H9 (cell line): ENCODE results near the gene PTPRB. TPM values are rescaled to one million over a fixed set of nuclear protein-coding genes. Genes with fewer than 3 reads are reported as not detected.

ENCODE experiments used
- DNase-seq: peaks from one replicate; pipeline ENCODE4 v3.0.0-alpha.2; 2017
- H2AFZ ChIP-seq: one replicate; pipeline ENCODE4 v1.6.1; 2013; ENCODE audit warnings: mild to moderate bottlenecking, low read length, control low read depth, moderate library complexity
- H2AK5ac ChIP-seq: 2 replicates; pipeline ENCODE4 v1.6.1; 2013; ENCODE audit warnings: low read length, control low read depth, mixed read lengths; ENCODE audit not compliant: insufficient read length
- H2BK120ac ChIP-seq: one replicate; pipeline ENCODE4 v1.6.1; 2013; ENCODE audit warnings: low read depth, mild to moderate bottlenecking, low read length, control low read depth, inconsistent platforms; ENCODE audit not compliant: poor library complexity, severe bottlenecking
- H2BK12ac ChIP-seq: 2 replicates; pipeline ENCODE4 v1.6.1; 2013; ENCODE audit warnings: low read length, control low read depth, mixed read lengths, low read depth; ENCODE audit not compliant: insufficient read length
- H2BK15ac ChIP-seq: 2 replicates; pipeline ENCODE4 v1.6.1; 2013; ENCODE audit warnings: low read depth, low read length, control low read depth
- H2BK20ac ChIP-seq: one replicate; pipeline ENCODE4 v1.6.1; 2013; ENCODE audit warnings: low read depth, mild to moderate bottlenecking, low read length, control low read depth, inconsistent platforms; ENCODE audit not compliant: poor library complexity, severe bottlenecking
- H2BK5ac ChIP-seq: 2 replicates; pipeline ENCODE4 v1.6.1; 2013; ENCODE audit warnings: low read length, control low read depth, mixed read lengths; ENCODE audit not compliant: insufficient read length
- H3K14ac ChIP-seq: 2 replicates; pipeline ENCODE4 v1.6.1; 2013; ENCODE audit warnings: low read length, control low read depth; ENCODE audit not compliant: insufficient read depth
- H3K18ac ChIP-seq: 2 replicates; pipeline ENCODE4 v1.6.1; 2013; ENCODE audit warnings: low read depth, mild to moderate bottlenecking, mixed read lengths, low read length, control low read depth; ENCODE audit not compliant: insufficient read length
- H3K23ac ChIP-seq: 2 replicates; pipeline ENCODE4 v1.6.1; 2013; ENCODE audit warnings: low read length, control low read depth, mixed read lengths, low read depth; ENCODE audit not compliant: insufficient read length
- H3K23me2 ChIP-seq: 2 replicates; pipeline ENCODE4 v1.6.1; 2013; ENCODE audit warnings: low read depth, mild to moderate bottlenecking, mixed read lengths, low read length, control low read depth; ENCODE audit not compliant: insufficient read length, poor library complexity, severe bottlenecking
- H3K27ac ChIP-seq: 2 replicates; pipeline ENCODE4 v1.5.1; 2013; ENCODE audit warnings: low read length, control low read depth, mixed read lengths, low read depth; ENCODE audit not compliant: insufficient read length
- H3K27me3 ChIP-seq: 2 replicates; pipeline ENCODE4 v1.6.1; 2013; ENCODE audit warnings: low read length, control low read depth, inconsistent platforms; ENCODE audit not compliant: insufficient read depth
- H3K4ac ChIP-seq: 2 replicates; pipeline ENCODE4 v1.6.1; 2013; ENCODE audit warnings: low read depth, mild to moderate bottlenecking, control low read depth, inconsistent platforms, low read length, moderate library complexity
- H3K4me1 ChIP-seq: 2 replicates; pipeline ENCODE4 v1.6.1; 2013; ENCODE audit warnings: low read length, control low read depth, inconsistent platforms; ENCODE audit not compliant: insufficient read depth
- H3K4me2 ChIP-seq: 2 replicates; pipeline ENCODE4 v1.6.1; 2013; ENCODE audit warnings: low read length, control low read depth, mixed read lengths; ENCODE audit not compliant: insufficient read length, insufficient read depth
- H3K56ac ChIP-seq: 2 replicates; pipeline ENCODE4 v1.6.1; 2013; ENCODE audit warnings: low read depth, mild to moderate bottlenecking, mixed read lengths, low read length, control low read depth; ENCODE audit not compliant: insufficient read length
- H3K79me1 ChIP-seq: 2 replicates; pipeline ENCODE4 v1.6.1; 2013; ENCODE audit warnings: low read depth, mild to moderate bottlenecking, moderate library complexity, low read length, control low read depth, inconsistent platforms; ENCODE audit not compliant: insufficient read depth, poor library complexity, severe bottlenecking
- H3K79me2 ChIP-seq: 2 replicates; pipeline ENCODE4 v1.6.1; 2013; ENCODE audit warnings: low read length, control low read depth, inconsistent platforms; ENCODE audit not compliant: insufficient read depth
- H3K9ac ChIP-seq: 2 replicates; pipeline ENCODE4 v1.6.1; 2013; ENCODE audit warnings: low read length, control low read depth, mixed read lengths; ENCODE audit not compliant: insufficient read length; ENCODE audit errors: extremely low read depth
- H3K9me3 ChIP-seq: one replicate; pipeline ENCODE4 v1.6.1; 2013; ENCODE audit warnings: low read depth, low read length, inconsistent platforms; ENCODE audit not compliant: control insufficient read depth
- H3T11ph ChIP-seq: one replicate; pipeline ENCODE4 v1.6.1; 2013; ENCODE audit warnings: mild to moderate bottlenecking, low read length, control low read depth, inconsistent platforms
- H4K20me1 ChIP-seq: one replicate; pipeline ENCODE4 v1.6.1; 2013; ENCODE audit not compliant: control insufficient read depth, insufficient read length, insufficient read depth
- H4K5ac ChIP-seq: 2 replicates; pipeline ENCODE4 v1.6.1; 2013; ENCODE audit warnings: low read depth, mild to moderate bottlenecking, mixed read lengths, low read length, control low read depth; ENCODE audit not compliant: insufficient read length
- H4K8ac ChIP-seq: replicated peaks from 2 replicates; pipeline ENCODE4 v1.6.1; 2013; ENCODE audit warnings: low read length, control low read depth, mixed read lengths, low read depth; ENCODE audit not compliant: insufficient read length
- H4K91ac ChIP-seq: 2 replicates; pipeline ENCODE4 v1.6.1; 2013; ENCODE audit warnings: low read depth, mild to moderate bottlenecking, moderate library complexity, mixed read lengths, low read length, control low read depth; ENCODE audit not compliant: insufficient read length
- H3K27ac Mint-ChIP-seq, 3 experiments: 2 replicates in 2 of 3; 3 replicates in 1 of 3; pipeline ENCODE4 v1.8.0; 2020 to 2021; ENCODE audit warnings: mixed read lengths in 3 of 3, mild to moderate bottlenecking in 1 of 3, moderate library complexity in 1 of 3
- H3K27me3 Mint-ChIP-seq: 2 replicates; pipeline ENCODE4 v1.8.0; 2021; ENCODE audit warnings: low read depth, mild to moderate bottlenecking, moderate library complexity, mixed read lengths
- H3K36me3 Mint-ChIP-seq, 3 experiments: 2 replicates in 2 of 3; 3 replicates in 1 of 3; pipeline ENCODE4 v1.8.0; 2020 to 2021; ENCODE audit warnings: low read depth in 3 of 3, mixed read lengths in 3 of 3; ENCODE audit not compliant: insufficient read depth in 1 of 3
- H3K4me1 Mint-ChIP-seq, 2 experiments: 2 replicates each; pipeline ENCODE4 v1.8.0; 2020; ENCODE audit warnings: mixed read lengths in 2 of 2
- H3K4me3 Mint-ChIP-seq, 2 experiments: 2 replicates in 1 of 2; 3 replicates in 1 of 2; pipeline ENCODE4 v1.8.0; 2020 to 2021; ENCODE audit warnings: mild to moderate bottlenecking in 2 of 2, mixed read lengths in 2 of 2, moderate library complexity in 1 of 2
- H3K9me3 Mint-ChIP-seq, 2 experiments: 2 replicates in 1 of 2; 3 replicates in 1 of 2; pipeline ENCODE4 v1.8.0; 2020; ENCODE audit warnings: mild to moderate bottlenecking in 2 of 2, mixed read lengths in 2 of 2, moderate library complexity in 1 of 2
- CTCF ChIP-seq: fragments of 200-600 bp; sonication (generic); conservative IDR thresholded peaks from 3 replicates; pipeline ENCODE4 v1.8.0; 2021; ENCODE audit warnings: antibody characterized with exemption, mild to moderate bottlenecking
- WGBS: extraction: QIAGEN DNeasy Blood & Tissue Kit; methylation state at CpG from one replicate; pipeline ENCODE4 v1.1.7; 2013; ENCODE audit warnings: missing lambda C conversion rate, low lambda C conversion rate, mixed read lengths; ENCODE audit not compliant: insufficient read length; ENCODE audit errors: extremely low coverage; 5-methylcytosine and 5-hydroxymethylcytosine counted together
- total RNA-seq: library from RNA; stranded (reverse); gene quantifications from 2 replicates; pipeline ENCODE4 v1.2.1, GENCODE V29; 2021

PTPRB gene
- total RNA-seq, 1 experiment from 2014 or later = 1.4 TPM

GRCh38 chr12:70468741-70469140, 168.5 kb downstream of the PTPRB start:
- Histone ChIP-seq H3K79me1 (no peaks in the 10 kb centered on the region), H4K91ac (no peak overlapping the region), H3K4ac (no peak overlapping the region), H3K23me2 (no peaks in the 10 kb centered on the region), H3T11ph (no peak overlapping the region), H3K27me3 (no peaks in the 10 kb centered on the region), H2BK5ac (no peak overlapping the region), H2AFZ (no peak overlapping the region), H3K23ac (no peak overlapping the region), H3K9ac (no peak overlapping the region), H4K5ac (no peak overlapping the region), H2BK120ac (no peak overlapping the region), H2BK12ac (no peak overlapping the region), H2BK20ac (no peak overlapping the region), H2AK5ac (no peak overlapping the region), H3K27ac (no peak overlapping the region), H3K4me2 (no peak overlapping the region), H3K9me3 (no peaks in the 10 kb centered on the region), H3K4me1 (no peaks in the 10 kb centered on the region), H3K79me2 (no peaks in the 10 kb centered on the region), H3K56ac (no peak overlapping the region), H3K18ac (no peak overlapping the region), H4K20me1 (no peaks in the 10 kb centered on the region), H2BK15ac (no peak overlapping the region), H4K8ac (no peak overlapping the region), H3K14ac (no peak overlapping the region)
- TF ChIP-seq CTCF = no peak
- no peaks in the 10 kb centered on the region; the same call in 1 of the 2 replicates for H3K27me3 Mint-ChIP-seq
- peaks cover 14 to 20% (median 16%) of the 10 kb centered on the region in 3 experiments for H3K36me3 Mint-ChIP-seq
- no peak for DNase-seq
- peaks cover 5% of the 10 kb centered on the region in 2 experiments; a peak in 2 of 4 replicates for H3K4me1 Mint-ChIP-seq
- WGBS = no CpG with 5 or more reads among the region's 3 CpGs
- no peak overlapping the region for H3K4me3 Mint-ChIP-seq
- peaks cover 11 to 19% of the 10 kb centered on the region in 2 experiments for H3K9me3 Mint-ChIP-seq
- H3K27ac Mint-ChIP-seq = no peak overlapping the region
